ENCODE data around the gene LUZP1.

Gene LUZP1

GRCh38 chr1:23118957-23119792 lies 49.5 kb downstream of the LUZP1 start:
- in situ Hi-C loops (cut with HindIII; ENCODE audit: low sequenced_read_pairs), result no loop called here

- in situ Hi-C loops (cut with HindIII; ENCODE audit: low sequenced_read_pairs), result no loop called here
Measured at GRCh38 chr1:23118407-23118806, 50.2 kb downstream of the LUZP1 start.

GRCh38 chr1:23116921-23117699 lies 51.5 kb downstream of the LUZP1 start:
- in situ Hi-C loops (cut with HindIII; ENCODE audit: low sequenced_read_pairs), result no loop called here

- in situ Hi-C loops (cut with HindIII; ENCODE audit: low sequenced_read_pairs), result no loop called here
Measured at GRCh38 chr1:23116216-23116836, 52.3 kb downstream of the LUZP1 start.

GRCh38 chr1:23114424-23115079 lies 54.1 kb downstream of the LUZP1 start:
- in situ Hi-C loops (cut with HindIII; ENCODE audit: low sequenced_read_pairs), result no loop called here

- in situ Hi-C loops (cut with HindIII; ENCODE audit: low sequenced_read_pairs), result no loop called here
Measured at GRCh38 chr1:23111600-23112535, 56.8 kb downstream of the LUZP1 start.

- in situ Hi-C loops (cut with HindIII; ENCODE audit: low sequenced_read_pairs), result no loop called here
Measured at GRCh38 chr1:23110391-23110790, 58.3 kb downstream of the LUZP1 start.

- in situ Hi-C loops (cut with HindIII; ENCODE audit: low sequenced_read_pairs), result loop anchor here (5.0 kb wide), 1 partner anchor 73 kb away; no protein-coding TSS in a partner anchor
Measured at GRCh38 chr1:23108918-23109533, 59.6 kb downstream of the LUZP1 start.

- in situ Hi-C loops (cut with HindIII; ENCODE audit: low sequenced_read_pairs), result no loop called here
Measured at GRCh38 chr1:23103001-23103889, 65.4 kb downstream of the LUZP1 start.

- in situ Hi-C loops (cut with HindIII; ENCODE audit: low sequenced_read_pairs), result no loop called here
Measured at GRCh38 chr1:23102289-23102688, 66.4 kb downstream of the LUZP1 start.

GRCh38 chr1:23101887-23102286 lies 66.8 kb downstream of the LUZP1 start:
- in situ Hi-C loops (cut with HindIII; ENCODE audit: low sequenced_read_pairs), result no loop called here

- in situ Hi-C loops (cut with HindIII; ENCODE audit: low sequenced_read_pairs), result no loop called here
Measured at GRCh38 chr1:23101101-23101827, 67.4 kb downstream of the LUZP1 start.

- in situ Hi-C loops (cut with HindIII; ENCODE audit: low sequenced_read_pairs), result no loop called here
Measured at GRCh38 chr1:23100074-23100748, 68.4 kb downstream of the LUZP1 start.

- in situ Hi-C loops (cut with HindIII; ENCODE audit: low sequenced_read_pairs), result no loop called here
Measured at GRCh38 chr1:23099171-23099536, 69.5 kb downstream of the LUZP1 start.

GRCh38 chr1:23098463-23099170 lies 70.0 kb downstream of the LUZP1 start:
- in situ Hi-C loops (cut with HindIII; ENCODE audit: low sequenced_read_pairs), result no loop called here

- in situ Hi-C loops (cut with HindIII; ENCODE audit: low sequenced_read_pairs), result no loop called here
Measured at GRCh38 chr1:23097316-23097715, 71.3 kb downstream of the LUZP1 start.

- in situ Hi-C loops (cut with HindIII; ENCODE audit: low sequenced_read_pairs), result no loop called here
Measured at GRCh38 chr1:23092447-23092846, 76.2 kb downstream of the LUZP1 start.

Data from DLD1 (cell line).